Neural progenitor cell (in vitro differentiated cells): ENCODE measurements around the gene NBPF26.
"Not testable (repeated sequence)": the region's sequence is repeated elsewhere in the genome, so short reads cannot be mapped to it uniquely, and the experiment has no call there.

Experiments used
- CTCF ChIP-seq: fragments of 200-600 bp; sonication (generic); IDR thresholded peaks from 2 replicates; pipeline ENCODE4 v1.5.1; 2017; ENCODE audit warnings: antibody characterized with exemption, mild to moderate bottlenecking
- EZH2 ChIP-seq: fragments of 200-600 bp; sonication (generic); IDR thresholded peaks from 2 replicates; pipeline ENCODE4 v1.6.1; 2017; ENCODE audit warnings: antibody characterized with exemption, mild to moderate bottlenecking, moderate library complexity

- peak; percentile 46 for TF ChIP-seq CTCF
- TF ChIP-seq EZH2: not testable (repeated sequence)
Measured at GRCh38 chr1:120844186-120844944, 120.6 kb downstream of the NBPF26 start.
